Retina (tissue), 1 donor: Measurements from ENCODE around the gene PDZD2.
"Not testable (repeated sequence)": the region's sequence is repeated elsewhere in the genome, so short reads cannot be mapped to it uniquely, and the experiment has no call there.

ENCODE experiments used
- DNase-seq: peaks from one replicate; pipeline ENCODE4 v3.0.0-alpha.2; 2016

PDZD2 gene

DNA sequence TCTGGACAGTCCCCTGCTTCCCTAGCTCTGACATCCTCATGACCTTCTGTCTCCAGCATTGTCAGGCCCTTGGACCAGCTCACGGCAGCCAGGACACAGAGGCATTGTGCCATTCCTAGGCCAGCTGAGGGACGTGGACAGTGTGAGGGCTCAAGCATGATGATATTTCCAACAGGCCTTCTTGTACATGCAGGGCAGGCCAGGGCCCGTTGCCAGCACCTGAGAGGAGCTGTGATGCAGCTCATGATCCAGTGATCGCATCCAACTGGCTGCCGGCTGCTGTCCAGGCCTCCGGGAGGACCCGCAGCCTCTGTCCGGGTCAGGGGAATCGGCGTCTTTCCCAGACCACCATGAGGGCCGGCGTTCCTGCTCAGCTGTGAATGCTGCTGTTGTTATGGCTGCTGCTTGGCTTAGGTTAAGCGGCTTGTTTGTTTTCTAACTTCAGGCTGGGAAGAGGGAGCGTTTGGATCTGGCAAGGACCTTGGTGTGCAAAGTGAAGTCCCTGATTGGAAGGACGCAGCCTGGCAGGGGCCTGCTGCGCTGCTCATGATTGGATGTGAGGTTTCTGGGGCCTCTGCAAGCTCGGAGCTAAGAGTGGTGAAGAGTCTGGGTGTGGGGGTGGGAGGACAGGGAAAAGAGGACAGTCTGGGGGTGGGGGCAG lies 53.8 kb downstream of the PDZD2 start:
- no peak for DNase-seq

DNA sequence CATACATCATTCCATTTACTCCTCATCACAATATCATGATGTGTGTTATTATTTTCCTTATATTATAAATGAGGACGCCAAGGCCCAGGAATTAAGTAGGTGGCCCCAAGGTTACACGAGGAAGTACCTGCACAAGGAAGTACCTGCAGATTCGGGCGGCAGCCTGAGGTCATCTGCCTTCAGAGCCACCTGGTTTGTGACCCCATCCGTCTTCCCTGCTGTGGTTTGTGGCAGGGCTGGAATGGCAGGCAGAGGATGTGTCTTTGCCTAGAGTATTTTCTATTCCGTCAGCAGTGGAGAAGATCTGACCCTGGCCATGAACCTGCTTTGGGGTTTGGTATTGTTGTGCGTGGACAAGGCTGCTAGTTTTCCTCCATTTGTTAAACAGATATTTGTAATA lies 59.7 kb downstream of the PDZD2 start:
- DNase-seq = no peak

GRCh38 chr5:31701642-31702299 lies 62.8 kb downstream of the PDZD2 start:
- peak; percentile 43 for DNase-seq

DNA sequence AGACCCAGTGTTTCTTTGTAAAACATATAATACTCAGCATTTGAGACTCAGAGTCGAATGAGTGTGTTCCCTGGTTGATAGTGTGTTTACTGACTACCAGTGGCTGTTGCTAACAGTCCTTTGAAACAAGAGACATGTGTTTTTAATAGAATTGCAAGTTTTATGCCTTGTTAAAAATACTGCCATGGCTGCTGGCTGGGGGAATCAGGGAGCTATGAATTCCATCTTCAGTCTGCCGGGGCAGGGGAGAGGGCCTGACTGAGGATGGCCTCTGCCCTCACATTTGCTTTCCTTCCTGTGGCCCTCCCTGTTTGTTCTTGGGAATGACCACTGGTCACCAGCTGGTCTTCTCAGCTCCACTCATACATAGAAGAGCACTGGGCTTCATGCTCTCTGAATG lies 63.8 kb downstream of the PDZD2 start:
- no peak for DNase-seq

DNA sequence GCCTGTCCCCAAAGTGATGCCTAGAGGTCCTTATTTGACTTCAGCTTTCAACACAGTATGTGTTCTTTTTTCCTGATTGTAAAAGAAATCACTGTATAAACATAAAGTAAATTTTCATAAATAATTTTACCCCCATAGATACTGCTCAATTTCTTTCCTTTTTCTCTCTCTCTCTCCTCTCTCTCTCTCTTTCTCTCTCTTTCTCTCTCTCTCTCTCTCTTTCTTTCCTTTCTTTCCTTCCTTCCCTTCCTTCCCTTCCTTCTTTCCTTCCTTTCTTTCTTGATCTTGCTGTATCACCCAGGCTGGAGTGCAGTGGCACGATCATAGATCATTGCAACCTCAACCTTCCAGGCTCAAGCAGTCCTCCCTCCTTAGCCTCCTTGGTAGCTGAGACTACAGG lies 64.8 kb downstream of the PDZD2 start:
- no peak for DNase-seq

DNA sequence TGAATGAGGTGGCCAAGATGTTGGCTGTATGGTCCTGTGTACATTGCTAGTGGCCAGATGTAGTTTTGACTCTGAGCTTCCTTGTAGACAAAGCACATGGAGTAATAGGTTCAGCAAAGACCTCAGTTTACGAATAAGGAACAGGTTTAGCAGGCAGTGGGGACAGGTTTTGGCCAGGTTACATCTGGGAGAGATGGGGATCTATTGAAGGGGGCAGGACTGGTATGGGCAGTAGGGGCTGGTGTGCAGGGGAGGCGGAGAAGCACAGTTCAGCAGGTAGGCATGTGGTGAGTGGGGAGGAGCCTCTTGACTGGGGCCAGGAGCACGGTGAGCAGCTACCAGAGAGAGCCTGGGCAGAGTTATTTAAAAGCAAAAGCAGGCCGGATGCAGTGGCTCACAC lies 67.3 kb downstream of the PDZD2 start:
- DNase-seq = no peak

- DNase-seq = no peak
Observed at GRCh38 chr5:31707329-31707728, 68.4 kb downstream of the PDZD2 start.

- no peak for DNase-seq
Observed at GRCh38 chr5:31708089-31708488, 69.2 kb downstream of the PDZD2 start.

GRCh38 chr5:31711363-31711762 lies 72.4 kb downstream of the PDZD2 start:
- DNase-seq = peak; percentile 22

- no peak for DNase-seq
Observed at GRCh38 chr5:31711935-31712592, 73.1 kb downstream of the PDZD2 start.

GRCh38 chr5:31717561-31717960 lies 78.6 kb downstream of the PDZD2 start:
- DNase-seq = peak; percentile 26

GRCh38 chr5:31720004-31720403 lies 81.1 kb downstream of the PDZD2 start:
- DNase-seq = no peak

DNA sequence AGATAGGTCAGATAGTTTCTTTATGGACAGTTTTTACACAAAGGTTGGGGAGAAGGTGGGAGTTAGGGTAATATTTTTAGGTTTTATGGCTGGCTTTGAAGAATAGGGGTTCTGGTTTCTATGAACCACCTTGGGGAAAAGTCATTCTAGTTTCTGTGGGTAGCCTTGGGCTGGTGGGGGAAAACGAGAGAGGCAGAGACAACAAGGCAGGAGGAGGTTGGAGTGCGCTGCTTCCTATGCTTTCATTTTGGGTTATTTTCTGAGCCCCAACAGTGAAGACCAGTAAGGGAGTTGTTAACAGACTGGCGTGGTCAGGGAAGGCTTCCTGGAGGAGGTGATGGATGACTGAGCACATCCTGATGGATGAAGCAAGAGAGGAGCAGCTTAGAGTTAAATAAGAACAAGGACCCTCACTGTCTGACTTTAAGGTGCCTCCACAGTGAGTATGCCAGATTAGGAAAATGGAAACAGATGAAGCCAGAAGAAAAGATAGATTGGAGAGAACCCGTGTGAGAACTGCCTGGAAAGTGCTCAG lies 81.9 kb downstream of the PDZD2 start:
- no peak for DNase-seq

DNA sequence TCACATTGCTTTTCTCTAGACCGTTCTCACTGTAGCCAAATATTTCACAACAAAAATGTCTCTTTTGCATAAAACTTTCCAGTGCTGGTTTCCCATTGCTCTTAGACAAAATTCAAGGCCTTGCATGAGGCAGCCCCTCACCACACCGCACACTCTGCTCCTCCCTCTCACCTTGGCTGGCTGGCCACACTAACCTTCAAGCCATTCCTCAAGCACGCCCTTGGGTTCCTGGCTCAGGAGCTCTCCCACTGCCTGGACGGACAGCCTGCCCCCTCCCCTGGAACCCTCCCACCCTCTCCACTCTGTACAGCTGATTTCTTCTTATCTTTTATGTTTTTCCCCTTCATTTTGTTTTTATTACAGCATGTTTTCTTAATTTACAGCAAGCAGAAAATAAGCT lies 83.2 kb downstream of the PDZD2 start:
- DNase-seq = no peak

GRCh38 chr5:31725996-31726395 lies 87.1 kb downstream of the PDZD2 start:
- DNase-seq = no peak

GRCh38 chr5:31726952-31727351 lies 88.0 kb downstream of the PDZD2 start:
- DNase-seq = no peak

GRCh38 chr5:31728039-31728438 lies 89.1 kb downstream of the PDZD2 start:
- DNase-seq = no peak

DNA sequence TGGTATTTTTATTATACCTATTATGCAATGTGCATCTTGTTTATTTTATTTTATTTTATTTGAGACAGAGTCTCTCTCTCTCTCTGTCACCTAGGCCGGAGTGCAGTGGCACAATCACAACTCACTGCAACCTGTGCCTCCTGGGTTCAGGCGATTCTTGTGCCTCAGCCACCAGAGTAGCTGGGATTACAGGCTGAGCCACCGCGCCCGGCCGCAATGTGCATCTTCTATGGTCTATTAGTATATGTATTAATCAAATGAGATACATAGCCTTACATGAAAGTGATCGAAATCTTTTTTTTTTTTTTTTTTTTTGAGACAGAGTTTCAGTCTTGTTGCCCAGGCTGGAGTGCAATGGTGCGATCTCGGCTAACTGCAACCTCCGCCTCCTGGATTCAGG lies 89.9 kb downstream of the PDZD2 start:
- not testable (repeated sequence) for DNase-seq

GRCh38 chr5:31730139-31730538 lies 91.2 kb downstream of the PDZD2 start:
- DNase-seq = no peak

DNA sequence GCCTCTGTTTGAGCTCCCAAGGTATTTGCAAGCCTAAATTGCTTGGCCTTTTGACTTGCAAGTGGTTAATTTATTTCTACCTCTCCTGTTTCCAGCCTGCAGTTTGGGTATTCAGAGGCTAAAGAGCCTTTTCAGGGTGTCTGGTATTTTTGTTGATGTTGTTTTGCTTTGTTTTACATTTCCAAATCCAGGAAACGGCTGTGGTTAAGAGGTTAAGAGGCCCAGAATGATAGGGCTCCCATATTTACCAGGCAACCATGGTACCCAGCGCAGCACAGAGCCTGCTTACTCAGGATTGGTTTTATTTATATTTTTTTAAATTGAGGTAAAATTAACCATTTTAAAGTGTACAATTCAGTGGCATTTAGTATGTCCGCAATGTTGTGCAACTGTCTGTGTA lies 92.1 kb downstream of the PDZD2 start:
- DNase-seq = no peak

- DNase-seq = no peak
Observed at GRCh38 chr5:31731710-31732301, 92.9 kb downstream of the PDZD2 start.

DNA sequence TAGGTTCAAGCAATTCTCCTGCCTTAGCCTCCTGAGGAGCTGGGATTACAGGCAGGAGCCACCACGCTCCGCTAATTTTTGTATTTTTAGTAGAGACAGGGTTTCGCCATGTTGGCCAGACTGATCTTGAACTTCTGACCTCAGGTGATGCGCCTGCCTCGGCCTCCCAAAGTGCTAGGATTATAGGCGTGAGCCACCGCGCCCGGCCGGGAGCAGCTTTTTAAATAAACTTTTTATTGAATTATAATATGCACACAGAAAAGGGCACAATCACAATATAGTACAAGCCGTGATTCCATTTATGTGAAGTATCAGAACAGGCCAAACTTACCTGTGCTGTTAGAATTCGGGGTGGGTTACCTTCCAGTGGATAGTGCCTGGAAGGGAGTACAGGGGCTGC lies 93.9 kb downstream of the PDZD2 start:
- DNase-seq = not testable (repeated sequence)

DNA sequence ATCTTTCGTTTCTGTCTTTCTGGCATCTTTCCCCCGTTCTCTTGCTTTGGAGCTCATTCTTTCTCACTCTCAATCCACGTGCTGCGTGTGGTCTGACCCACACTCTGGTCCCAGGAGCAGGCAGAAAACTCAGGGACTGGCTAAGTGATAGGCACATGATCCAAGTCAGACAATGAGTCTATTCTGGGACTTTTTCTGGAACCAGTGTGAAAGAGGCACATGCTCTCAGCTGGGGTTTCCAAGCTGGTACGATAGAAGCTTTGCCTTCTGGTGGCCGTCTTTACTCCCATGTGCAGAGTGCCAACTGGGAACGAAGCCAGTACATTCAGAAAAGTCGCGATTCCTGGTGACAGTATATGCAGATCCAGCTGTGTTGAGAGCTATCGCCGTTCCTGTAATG lies 94.4 kb downstream of the PDZD2 start:
- no peak for DNase-seq

GRCh38 chr5:31736127-31736526 lies 97.2 kb downstream of the PDZD2 start:
- no peak for DNase-seq
